GM12878 (cell line): ENCODE data around the gene TSPAN31. TPM values are rescaled to one million over a fixed set of nuclear protein-coding genes. Genes with fewer than 3 reads are reported as not detected.

Experiments
- ATAC-seq: fragments of 200-7000 bp; cut with Tn5 transposase; 3 replicates; pipeline ENCODE4 v1.9.1; 2020; ENCODE audit warnings: mild to moderate bottlenecking, moderate library complexity
- BruUV-seq: library from RNA; stranded (reverse); fragments of 400-500 nt; replicated peaks from 2 replicates; lab custom pipeline; 2021; lab: Mats Ljungman, UMichigan
- CTCF ChIA-PET: fragments of 300-600 bp; sonication (Branson Sonifier 250); formaldehyde crosslinking; extraction: SDS; loops from one replicate; lab custom pipeline; 2021; ENCODE audit warnings: inconsistent platforms; lab: Yijun Ruan, JAX
- POLR2A ChIA-PET: fragments of 350-600 bp; formaldehyde crosslinking; extraction: SDS; loops from one replicate; lab custom pipeline; 2021; ENCODE audit warnings: inconsistent platforms; lab: Charles Lee
- RAD21 ChIA-PET: fragments of 300-600 bp; sonication (Branson Sonifier 250); formaldehyde crosslinking; loops from one replicate; lab custom pipeline; 2023; ENCODE audit warnings: antibody characterized with exemption; ENCODE audit not compliant: unreplicated experiment; lab: Charles Lee
- SMC1A ChIA-PET: fragments of 300-600 bp; sonication (Branson Sonifier 250); formaldehyde crosslinking; loops from one replicate; lab custom pipeline; 2023; ENCODE audit not compliant: unreplicated experiment, uncharacterized antibody; lab: Charles Lee
- DNase-seq: peaks from one replicate; pipeline ENCODE4 v3.0.0-alpha.2; 2011; ENCODE audit warnings: low read depth, low spot score
- FAIRE-seq: peaks from 3 replicates; lab custom pipeline; 2011; peaks lifted over from hg19 to GRCh38; lab: Jason Lieb, UNC
- H2AFZ ChIP-seq: 2 replicates; pipeline ENCODE4 v1.6.0; 2011; ENCODE audit warnings: low read depth, low read length, control low read depth; ENCODE audit not compliant: control insufficient read depth
- H3K27ac ChIP-seq: 2 replicates; pipeline ENCODE4 v1.5.1; 2011; ENCODE audit warnings: control low read depth; ENCODE audit not compliant: control insufficient read depth, insufficient read depth
- H3K27me3 ChIP-seq, 2 experiments: replicated peaks in 1 of 2; 2 replicates each; pipeline versions ENCODE4 v1.6.0 to v1.6.1; 2011; ENCODE audit warnings: low read length in 1 of 2; ENCODE audit not compliant: control insufficient read depth in 2 of 2, insufficient read depth in 2 of 2
- H3K36me3 ChIP-seq, 2 experiments: 2 replicates each; pipeline ENCODE4 v1.5.1; 2011; ENCODE audit warnings: low read length in 1 of 2; ENCODE audit not compliant: control insufficient read depth in 2 of 2, insufficient read depth in 2 of 2
- H3K4me1 ChIP-seq: 2 replicates; pipeline ENCODE4 v1.6.1; 2011; ENCODE audit warnings: mild to moderate bottlenecking, low read length, moderate library complexity, mixed read lengths; ENCODE audit not compliant: control insufficient read depth, insufficient read depth
- H3K4me2 ChIP-seq: 2 replicates; pipeline ENCODE4 v1.6.0; 2011; ENCODE audit warnings: control low read depth; ENCODE audit not compliant: control insufficient read depth, insufficient read depth
- H3K4me3 ChIP-seq: fragments of 200-600 bp; sonication (generic); 2 replicates; pipeline ENCODE4 v1.5.1; 2016
- H3K79me2 ChIP-seq: 2 replicates; pipeline ENCODE4 v1.6.0; 2011; ENCODE audit warnings: low read length; ENCODE audit not compliant: control insufficient read depth, insufficient read depth
- H3K9ac ChIP-seq: 2 replicates; pipeline ENCODE4 v1.8.0; 2011; ENCODE audit warnings: low read length, control low read depth, mixed read lengths; ENCODE audit not compliant: control insufficient read depth, insufficient read depth
- H3K9me3 ChIP-seq: replicated peaks from 3 replicates; pipeline ENCODE4 v1.5.1; 2011; ENCODE audit warnings: mild to moderate bottlenecking, low read length; ENCODE audit not compliant: control insufficient read depth, insufficient read depth
- H4K20me1 ChIP-seq: 2 replicates; pipeline ENCODE4 v1.6.0; 2011; ENCODE audit not compliant: control insufficient read depth, insufficient read depth
- BHLHE40 ChIP-seq, 2 experiments: fragments of 450-650 bp in 1 of 2; IDR thresholded peaks; 2 replicates each; pipeline ENCODE4 v1.6.1; 2011 to 2017; ENCODE audit warnings: low read depth in 2 of 2, borderline replicate concordance in 1 of 2, improper control_type of control experiment in 1 of 2, low read length in 1 of 2, mild to moderate bottlenecking in 1 of 2
- CEBPB ChIP-seq, 2 experiments: fragments of 150-350 bp in 1 of 2; IDR thresholded peaks; 2 replicates each; pipeline ENCODE4 v1.6.1; 2012 to 2014; ENCODE audit warnings: low read depth in 2 of 2, low read length in 2 of 2, borderline replicate concordance in 1 of 2, inconsistent platforms in 1 of 2
- EP300 ChIP-seq, 2 experiments: fragments of 150-350 bp in 1 of 2; IDR thresholded peaks; 2 replicates each; pipeline ENCODE4 v1.6.1; 2011 to 2012; ENCODE audit warnings: low read depth in 2 of 2, low read length in 2 of 2, borderline replicate concordance in 1 of 2, improper control_type of control experiment in 1 of 2, inconsistent platforms in 1 of 2; ENCODE audit not compliant: control insufficient read depth in 1 of 2
- GABPA ChIP-seq: IDR thresholded peaks from 2 replicates; pipeline ENCODE4 v1.6.1; 2014; ENCODE audit warnings: antibody characterized with exemption, low read depth, mild to moderate bottlenecking, inconsistent platforms
- KDM1A ChIP-seq: fragments of 200-600 bp; sonication (generic); IDR thresholded peaks from 2 replicates; pipeline ENCODE4 v1.6.1; 2016; ENCODE audit warnings: borderline replicate concordance
- NFXL1 ChIP-seq: fragments of 450-650 bp; IDR thresholded peaks from 2 replicates; pipeline ENCODE4 v1.6.1; 2017; ENCODE audit warnings: antibody characterized with exemption, mild to moderate bottlenecking, borderline replicate concordance
- SRF ChIP-seq, 2 experiments: IDR thresholded peaks; 2 replicates each; pipeline ENCODE4 v1.6.1; 2011; ENCODE audit warnings: low read depth in 2 of 2, low read length in 2 of 2, mild to moderate bottlenecking in 1 of 2, moderate library complexity in 1 of 2
- WGBS: methylation state at CpG from one replicate; pipeline ENCODE4 v1.1.6; 2016; ENCODE audit warnings: low lambda C conversion rate; ENCODE audit not compliant: insufficient replicate concordance, insufficient coverage; ENCODE audit errors: missing lambda C conversion rate; 5-methylcytosine and 5-hydroxymethylcytosine counted together
- in situ Hi-C: fragments of 300-500 bp; cut with MboI; formaldehyde crosslinking; loops from 9 replicates; pipeline ENCODE4 v1.14.3; 2018; ENCODE audit warnings: mixed read lengths
- intact Hi-C: fragments of 100-400 bp; cut with micrococcal nuclease; formaldehyde crosslinking; loops from one replicate; pipeline ENCODE4 v1.14.2; 2022; ENCODE audit not compliant: unreplicated experiment
- polyA plus RNA-seq, 11 experiments: library from polyadenylated mRNA; depleted of rRNA in 4 of 11; unstranded in 6 of 11; stranded (reverse) in 5 of 11; fragments of >200 nt; fragmentation: Nextera tagmentation in 4 of 11; fragmentation: Illumina TruSeq in 1 of 11; extraction: Ambion mirVana in 4 of 11; extraction: Trizol in 1 of 11; gene quantifications; 1 replicate in 1 of 11; 2 replicates in 10 of 11; pipeline versions ENCODE4 v1.2.1 to v1.2.3, GENCODE V29; 2011 to 2016; ENCODE audit warnings: inconsistent platforms in 2 of 11, missing spikeins in 2 of 11, low read depth in 1 of 11
- total RNA-seq, 4 experiments: library from RNA; depleted of rRNA in 3 of 4; stranded (reverse); fragments of >200 nt in 3 of 4; fragmentation: Illumina TruSeq in 1 of 4; extraction: Trizol in 1 of 4; gene quantifications; 2 replicates each; pipeline versions ENCODE4 v1.2.1 to v1.2.3, GENCODE V29; 2013 to 2021
- TF ChIP-seq, protein P1 (sequence below): fragments of 450-650 bp; IDR thresholded peaks from 2 replicates; pipeline ENCODE4 v1.6.1; 2017; ENCODE audit warnings: borderline replicate concordance
- TF ChIP-seq, protein P2 (sequence below): fragments of 450-650 bp; IDR thresholded peaks from 2 replicates; pipeline ENCODE4 v1.6.1; 2018; ENCODE audit warnings: borderline replicate concordance, mild to moderate bottlenecking; ENCODE audit not compliant: partially characterized antibody
- TF ChIP-seq, protein P3 (sequence below): IDR thresholded peaks from 2 replicates; pipeline ENCODE4 v1.6.1; 2012; ENCODE audit warnings: low read length, inconsistent platforms

The TSPAN31 gene
- total and polyA plus RNA-seq, 10 of the 15 experiments (the other 5 are each of a cell fraction or from before 2014, with no cell fraction given): 11.8 to 32.2 (median 24.7) TPM

- POLR2A ChIA-PET: no interaction called here
- H3K4me1 ChIP-seq: peaks cover 3% of the 10 kb centered on the region; the same call in 1 of the 2 replicates
- no peaks in the 10 kb centered on the region for H3K27me3 ChIP-seq
- H3K79me2 ChIP-seq: peaks cover 12% of the 10 kb centered on the region
- ATAC-seq (no peak), FAIRE-seq (no peak)
- H3K9me3 ChIP-seq: no peaks in the 10 kb centered on the region
- intact Hi-C loops (no loop called here), in situ Hi-C loops (no loop called here)
- no TSS peak for BruUV-seq
- H3K4me3 ChIP-seq: no peak overlapping the region
- TF ChIP-seq, protein P1, sequence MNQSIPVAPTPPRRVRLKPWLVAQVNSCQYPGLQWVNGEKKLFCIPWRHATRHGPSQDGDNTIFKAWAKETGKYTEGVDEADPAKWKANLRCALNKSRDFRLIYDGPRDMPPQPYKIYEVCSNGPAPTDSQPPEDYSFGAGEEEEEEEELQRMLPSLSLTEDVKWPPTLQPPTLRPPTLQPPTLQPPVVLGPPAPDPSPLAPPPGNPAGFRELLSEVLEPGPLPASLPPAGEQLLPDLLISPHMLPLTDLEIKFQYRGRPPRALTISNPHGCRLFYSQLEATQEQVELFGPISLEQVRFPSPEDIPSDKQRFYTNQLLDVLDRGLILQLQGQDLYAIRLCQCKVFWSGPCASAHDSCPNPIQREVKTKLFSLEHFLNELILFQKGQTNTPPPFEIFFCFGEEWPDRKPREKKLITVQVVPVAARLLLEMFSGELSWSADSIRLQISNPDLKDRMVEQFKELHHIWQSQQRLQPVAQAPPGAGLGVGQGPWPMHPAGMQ: no peak
- no peak for TF ChIP-seq BHLHE40 (IDR thresholded peaks at IDR 0.05; ENCODE audit: borderline replicate concordance in 1 of 2, low read depth in 2 of 2, low read length in 1 of 2)
- no peak for TF ChIP-seq EP300 (IDR thresholded peaks at IDR 0.05; ENCODE audit: borderline replicate concordance in 1 of 2, control insufficient read depth in 1 of 2, low read depth in 2 of 2, low read length in 2 of 2)
- TF ChIP-seq, all 136 proteins: peak for 0
- CTCF ChIA-PET: no interaction called here
- Histone ChIP-seq H3K27ac (no peak overlapping the region), H2AFZ (no peak overlapping the region), H4K20me1 (no peaks in the 10 kb centered on the region), H3K36me3 (peaks cover 2 to 10% of the 10 kb centered on the region in 2 experiments), H3K4me2 (no peak overlapping the region), H3K9ac (no peak overlapping the region)
- DNase-seq: no peak
- SMC1A ChIA-PET: no interaction called here
- 86% methylated on average over 1 of the region's 1 CpG for WGBS
- RAD21 ChIA-PET: no interaction called here
These were observed 47.8 kb upstream of the TSPAN31 start for GRCh38 chr12:57697076-57697475.

- H3K9me3 ChIP-seq: no peaks in the 10 kb centered on the region; the same call in 1 of the 3 replicates
- no TSS peak for BruUV-seq
- peaks cover 2 to 13% of the 10 kb centered on the region in 2 experiments for H3K36me3 ChIP-seq
- RAD21 ChIA-PET: no interaction called here
- no peak overlapping the region for H3K4me3 ChIP-seq
- ATAC-seq (no peak), DNase-seq (no peak), FAIRE-seq (no peak)
- no peak overlapping the region for H3K27ac ChIP-seq
- 95% methylated on average over 3 of the region's 3 CpGs for WGBS
- no peaks in the 10 kb centered on the region for H4K20me1 ChIP-seq
- POLR2A ChIA-PET: no interaction called here
- no peak overlapping the region for H2AFZ ChIP-seq
- SMC1A ChIA-PET: interaction anchor here (0.6 kb wide), 1 partner anchor 1414 kb away, joined by 3 read pairs; no protein-coding TSS in a partner anchor
- in situ Hi-C loops (no loop called here), intact Hi-C loops (no loop called here)
- H3K4me1 ChIP-seq: peaks cover 3% of the 10 kb centered on the region; the same call in 1 of the 2 replicates
- H3K27me3 ChIP-seq: no peaks in the 10 kb centered on the region
- CTCF ChIA-PET: no interaction called here
- H3K9ac ChIP-seq: no peak overlapping the region
- no peak overlapping the region for H3K4me2 ChIP-seq
- peaks cover 12% of the 10 kb centered on the region for H3K79me2 ChIP-seq
- no peak for TF ChIP-seq GABPA
- no peak for TF ChIP-seq SRF (IDR thresholded peaks at IDR 0.05; ENCODE audit: low read depth in 2 of 2, low read length in 2 of 2)
- TF ChIP-seq EP300 (IDR thresholded peaks at IDR 0.05; ENCODE audit: borderline replicate concordance in 1 of 2, control insufficient read depth in 1 of 2, low read depth in 2 of 2, low read length in 2 of 2): no peak
- TF ChIP-seq KDM1A: no peak
- TF ChIP-seq, protein P2, sequence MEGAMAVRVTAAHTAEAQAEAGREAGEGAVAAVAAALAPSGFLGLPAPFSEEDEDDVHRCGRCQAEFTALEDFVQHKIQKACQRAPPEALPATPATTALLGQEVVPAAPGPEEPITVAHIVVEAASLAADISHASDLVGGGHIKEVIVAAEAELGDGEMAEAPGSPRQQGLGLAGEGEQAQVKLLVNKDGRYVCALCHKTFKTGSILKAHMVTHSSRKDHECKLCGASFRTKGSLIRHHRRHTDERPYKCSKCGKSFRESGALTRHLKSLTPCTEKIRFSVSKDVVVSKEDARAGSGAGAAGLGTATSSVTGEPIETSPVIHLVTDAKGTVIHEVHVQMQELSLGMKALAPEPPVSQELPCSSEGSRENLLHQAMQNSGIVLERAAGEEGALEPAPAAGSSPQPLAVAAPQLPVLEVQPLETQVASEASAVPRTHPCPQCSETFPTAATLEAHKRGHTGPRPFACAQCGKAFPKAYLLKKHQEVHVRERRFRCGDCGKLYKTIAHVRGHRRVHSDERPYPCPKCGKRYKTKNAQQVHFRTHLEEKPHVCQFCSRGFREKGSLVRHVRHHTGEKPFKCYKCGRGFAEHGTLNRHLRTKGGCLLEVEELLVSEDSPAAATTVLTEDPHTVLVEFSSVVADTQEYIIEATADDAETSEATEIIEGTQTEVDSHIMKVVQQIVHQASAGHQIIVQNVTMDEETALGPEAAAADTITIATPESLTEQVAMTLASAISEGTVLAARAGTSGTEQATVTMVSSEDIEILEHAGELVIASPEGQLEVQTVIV: no peak
- no peak for TF ChIP-seq NFXL1
- TF ChIP-seq CEBPB (IDR thresholded peaks at IDR 0.05; ENCODE audit: borderline replicate concordance in 1 of 2, low read depth in 2 of 2, low read length in 2 of 2): no peak
- TF ChIP-seq, protein P3, sequence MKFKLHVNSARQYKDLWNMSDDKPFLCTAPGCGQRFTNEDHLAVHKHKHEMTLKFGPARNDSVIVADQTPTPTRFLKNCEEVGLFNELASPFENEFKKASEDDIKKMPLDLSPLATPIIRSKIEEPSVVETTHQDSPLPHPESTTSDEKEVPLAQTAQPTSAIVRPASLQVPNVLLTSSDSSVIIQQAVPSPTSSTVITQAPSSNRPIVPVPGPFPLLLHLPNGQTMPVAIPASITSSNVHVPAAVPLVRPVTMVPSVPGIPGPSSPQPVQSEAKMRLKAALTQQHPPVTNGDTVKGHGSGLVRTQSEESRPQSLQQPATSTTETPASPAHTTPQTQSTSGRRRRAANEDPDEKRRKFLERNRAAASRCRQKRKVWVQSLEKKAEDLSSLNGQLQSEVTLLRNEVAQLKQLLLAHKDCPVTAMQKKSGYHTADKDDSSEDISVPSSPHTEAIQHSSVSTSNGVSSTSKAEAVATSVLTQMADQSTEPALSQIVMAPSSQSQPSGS: no peak
- no peak for TF ChIP-seq BHLHE40 (IDR thresholded peaks at IDR 0.05; ENCODE audit: borderline replicate concordance in 1 of 2, low read depth in 2 of 2, low read length in 1 of 2)
These were observed 46.4 kb upstream of the TSPAN31 start for GRCh38 chr12:57698414-57698813.
